Stimulated activated CD4-positive, alpha-beta T cell treated with anti-CD3 and anti-CD28 coated beads, Interleukin-2, amount 100 ng/mL, for 4 hours (primary cell): Measurements from ENCODE around the gene UPK3A.
A peak's percentile ranks its signal among the peaks of the same experiment; 100 is the strongest.
"Not testable (repeated sequence)": the region's sequence is repeated elsewhere in the genome, so short reads cannot be mapped to it uniquely, and the experiment has no call there.

Experiments used
- DNase-seq: peaks from one replicate; pipeline ENCODE4 v3.0.0-alpha.2; 2020; ENCODE audit warnings: low read depth

The UPK3A gene

GRCh38 chr22:45257941-45258340 is 26.8 kb upstream of the UPK3A start:
- DNase-seq: not testable (repeated sequence)

DNA sequence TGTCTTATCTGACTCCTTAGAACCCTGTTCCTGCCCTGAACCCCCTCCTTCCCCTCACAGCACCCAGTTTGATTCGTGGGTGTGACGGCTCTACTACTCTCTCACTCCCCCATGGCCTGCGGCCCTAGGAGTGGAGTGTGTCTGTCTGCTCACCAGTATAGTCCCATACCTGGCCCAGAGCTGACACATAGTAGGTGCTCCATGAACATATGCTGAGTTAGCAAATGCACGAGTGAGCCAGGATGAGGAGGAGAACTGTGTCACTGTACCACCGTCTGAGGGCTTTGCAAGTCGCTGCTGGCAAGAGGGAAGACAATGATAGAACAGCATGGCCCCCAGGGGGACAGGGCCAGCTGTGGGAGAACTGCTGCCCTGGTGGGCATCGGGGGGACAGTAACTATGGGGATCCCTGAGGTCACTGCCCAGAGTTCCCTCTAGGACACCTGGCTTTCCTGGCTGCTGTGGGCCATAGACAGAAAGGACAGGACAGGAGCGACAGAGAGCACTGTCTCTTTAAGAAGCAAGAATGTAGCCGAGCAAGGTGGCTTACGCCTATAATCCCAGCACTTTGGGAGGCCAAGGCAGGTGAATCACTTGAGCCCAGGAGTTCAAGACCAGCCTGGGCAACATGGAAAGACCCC is 24.9 kb upstream of the UPK3A start:
- DNase-seq: no peak

GRCh38 chr22:45260395-45260759 is 24.4 kb upstream of the UPK3A start:
- DNase-seq: not testable (repeated sequence)

- no peak for DNase-seq
These were observed 23.2 kb upstream of the UPK3A start for GRCh38 chr22:45261407-45262088.

DNA sequence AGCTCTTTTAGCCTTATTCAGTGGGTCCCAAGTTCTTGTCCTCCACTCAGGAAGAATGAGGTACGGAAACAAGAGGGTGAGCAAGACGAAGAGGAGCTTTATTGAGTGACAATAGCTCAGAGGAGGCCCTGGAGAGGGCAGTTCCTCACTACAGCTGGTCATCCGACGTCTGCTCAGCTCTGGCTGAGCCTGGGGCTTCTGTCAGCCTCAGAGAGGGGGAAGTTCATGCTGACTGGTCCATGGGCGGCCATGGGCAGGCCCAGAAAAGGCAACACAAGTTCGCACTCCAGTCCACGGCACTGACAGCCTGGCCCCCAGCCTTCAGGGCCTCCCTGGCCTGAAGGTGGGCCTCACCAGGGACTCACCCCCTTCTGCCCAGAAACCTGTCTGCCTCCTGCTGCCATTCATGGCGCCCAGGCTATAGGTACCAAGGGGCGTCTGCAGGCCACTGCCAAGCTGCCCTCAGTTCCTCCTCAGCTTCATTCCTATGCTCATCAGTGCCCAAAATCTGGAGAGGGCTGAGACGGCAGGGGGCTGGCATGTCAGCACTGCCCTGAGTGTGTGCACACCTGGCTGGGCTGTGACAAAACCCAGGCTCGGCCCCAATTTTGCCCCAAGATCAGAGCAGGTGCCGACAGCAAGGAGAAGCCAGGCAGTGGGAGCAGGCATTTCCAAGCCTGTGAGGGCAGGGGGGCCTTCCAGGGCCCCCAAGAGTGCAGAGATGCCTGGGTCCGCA is 22.4 kb upstream of the UPK3A start:
- no peak for DNase-seq

DNA sequence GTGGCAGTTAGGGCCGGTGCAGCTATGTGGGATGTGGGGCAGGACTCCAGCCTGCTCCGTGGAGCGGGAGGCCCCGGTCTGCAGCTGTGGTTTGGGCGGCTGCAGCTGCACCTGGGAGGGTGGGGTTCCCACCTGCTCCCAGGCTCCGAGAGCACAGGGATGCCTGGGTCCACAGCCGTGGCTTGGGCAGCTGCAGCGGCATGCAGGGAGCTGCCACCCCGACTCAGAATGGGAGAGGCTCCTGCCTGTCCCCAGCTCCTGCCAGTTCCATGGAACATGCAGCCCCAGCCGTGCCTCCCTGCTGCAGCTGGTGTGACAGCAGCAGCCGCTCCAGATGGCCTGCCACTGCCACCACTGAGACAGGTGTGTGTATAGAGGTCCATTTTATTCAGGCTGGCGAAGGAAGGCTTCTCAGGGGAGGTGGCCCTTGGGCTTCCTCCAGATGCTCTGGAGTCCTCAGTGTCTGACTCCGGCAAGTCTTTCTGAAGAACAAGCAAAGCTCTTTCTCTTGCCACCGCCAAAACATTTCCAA is 21.8 kb upstream of the UPK3A start:
- no peak for DNase-seq

DNA sequence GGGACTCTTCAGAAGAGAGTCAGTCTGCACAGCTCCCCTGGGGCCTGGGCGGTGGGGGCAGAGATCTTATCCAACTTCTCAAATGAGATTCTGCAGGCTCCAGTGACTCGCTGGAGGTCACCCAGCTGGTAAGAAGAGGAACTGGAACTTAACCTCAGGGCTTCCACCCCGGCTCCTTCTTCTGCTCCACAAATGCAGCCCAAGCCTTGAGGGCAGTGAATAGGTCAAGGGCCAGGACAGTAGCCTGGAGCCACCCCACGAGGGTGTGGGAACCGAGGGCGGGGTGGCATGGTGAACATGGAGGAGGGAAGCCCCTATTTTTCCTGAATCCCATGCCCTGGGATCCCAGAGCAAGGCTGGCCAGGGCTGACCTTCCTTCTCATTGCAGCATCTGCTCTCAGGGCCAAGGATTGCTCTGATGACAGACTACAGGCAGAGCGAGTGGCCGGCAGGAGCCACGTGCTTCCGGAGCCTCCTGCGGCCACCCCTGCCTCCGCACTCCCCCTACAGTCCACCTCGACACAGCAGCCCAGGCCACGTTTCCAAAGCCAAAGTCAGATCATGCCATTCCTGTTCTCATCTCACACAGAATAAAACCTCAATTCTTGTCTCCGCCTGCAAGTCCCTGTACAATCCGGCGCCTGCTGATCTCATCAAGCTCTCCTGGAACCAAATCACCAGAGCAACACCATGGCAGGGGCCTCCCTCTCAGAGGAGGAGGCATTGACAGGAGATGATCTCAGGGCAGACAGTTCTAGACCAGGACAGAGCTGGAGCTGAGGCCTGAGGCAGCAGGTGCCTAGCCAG is 21.1 kb upstream of the UPK3A start:
- DNase-seq: no peak

- no peak for DNase-seq
These were observed 19.2 kb upstream of the UPK3A start for GRCh38 chr22:45265535-45265934.

- peak; percentile 12 for DNase-seq
These were observed 16.4 kb upstream of the UPK3A start for GRCh38 chr22:45268167-45268957.

- peak; percentile 78 for DNase-seq
These were observed 15.5 kb upstream of the UPK3A start for GRCh38 chr22:45268958-45269844.

DNA sequence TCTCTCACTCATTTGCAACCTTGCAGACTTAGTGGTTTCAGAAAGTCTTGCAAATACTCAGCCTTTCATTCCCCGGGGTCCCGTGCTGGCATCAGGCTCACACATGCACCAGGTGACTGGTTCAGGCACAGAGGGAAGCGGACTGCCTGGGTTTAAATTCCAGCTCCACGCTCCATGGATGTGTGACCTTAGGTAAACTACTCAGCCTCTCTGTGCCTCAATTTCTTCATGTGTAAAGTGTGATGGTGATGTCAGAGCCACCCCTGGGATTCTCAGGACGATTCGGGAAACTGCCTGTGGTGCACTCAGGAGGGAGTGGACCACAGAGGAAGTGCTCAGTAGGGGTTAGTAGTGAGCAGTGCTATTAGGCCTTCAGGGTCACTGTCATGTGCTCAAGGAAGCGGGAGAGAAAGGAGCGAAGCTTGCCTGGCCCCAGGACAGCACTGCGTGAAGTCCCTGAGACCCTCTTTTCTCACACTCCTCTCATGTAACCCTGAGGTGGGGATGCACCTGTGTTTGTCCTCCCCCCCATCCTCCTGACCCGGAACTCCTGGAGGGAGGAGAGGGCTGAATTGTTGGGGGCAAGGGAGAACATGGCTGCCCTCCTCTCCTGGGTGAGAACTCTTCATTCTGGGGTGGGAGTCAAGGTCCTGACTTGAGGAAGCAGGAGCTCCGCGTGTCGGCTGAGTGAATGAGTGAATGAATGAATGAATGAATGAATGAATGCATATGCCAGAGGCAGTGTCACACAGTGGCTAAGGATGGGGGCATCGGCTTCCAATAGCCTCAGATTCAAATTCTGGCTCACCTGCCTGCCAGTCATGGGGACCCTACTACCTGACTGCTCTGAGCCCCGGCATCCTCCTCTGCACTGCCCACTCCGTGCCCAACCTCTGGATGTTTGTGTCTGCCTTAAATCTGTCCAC is 14.4 kb upstream of the UPK3A start:
- DNase-seq: no peak

GRCh38 chr22:45271667-45272201 is 13.0 kb upstream of the UPK3A start:
- no peak for DNase-seq

DNA sequence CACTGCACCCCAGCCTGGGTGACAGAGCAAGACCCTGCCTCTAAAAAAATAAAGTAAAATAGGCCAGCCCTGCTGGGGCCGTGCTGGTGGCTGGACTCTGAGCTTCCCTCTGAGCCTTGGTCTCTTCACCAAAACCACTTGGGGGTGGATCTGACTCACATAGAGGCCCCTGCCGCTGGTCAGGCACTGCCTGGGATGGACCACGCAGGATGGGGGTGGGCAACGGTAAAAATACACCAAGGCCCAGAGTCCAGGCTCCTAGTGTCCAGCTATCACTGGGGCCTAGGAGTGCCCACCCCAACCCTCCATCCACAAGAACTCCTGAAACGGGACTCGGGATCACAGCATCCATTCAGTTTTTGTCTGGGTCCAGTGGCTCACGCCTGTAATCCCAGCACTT is 12.3 kb upstream of the UPK3A start:
- DNase-seq: no peak

GRCh38 chr22:45273452-45274075 is 11.2 kb upstream of the UPK3A start:
- DNase-seq: no peak

- DNase-seq: no peak
These were observed 8.1 kb upstream of the UPK3A start for GRCh38 chr22:45276507-45277105.

GRCh38 chr22:45277720-45278119 is 7.0 kb upstream of the UPK3A start:
- DNase-seq: not testable (repeated sequence)

GRCh38 chr22:45278125-45278524 is 6.6 kb upstream of the UPK3A start:
- DNase-seq: no peak

DNA sequence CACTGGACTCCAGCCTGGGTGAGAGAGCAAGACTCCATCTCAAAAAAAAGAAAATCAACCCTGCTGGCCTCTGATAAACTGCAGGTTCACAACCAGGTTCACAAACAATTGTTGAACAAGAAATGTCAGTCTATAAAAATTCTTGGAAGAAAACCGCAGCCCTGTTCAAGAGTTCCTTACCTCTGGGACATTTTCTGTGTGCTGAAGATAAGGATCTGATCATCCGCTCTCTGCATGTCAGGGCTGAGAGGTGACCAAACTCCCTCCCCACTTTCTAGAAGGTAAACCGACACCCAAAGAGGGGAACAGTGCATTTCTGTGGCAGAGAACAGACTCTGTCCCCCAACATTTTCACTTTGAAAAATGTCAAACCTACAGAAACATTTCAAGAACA is 4.2 kb upstream of the UPK3A start:
- DNase-seq: no peak
